ENCODE results near the gene GNA12. TPM values are rescaled to one million over a fixed set of nuclear protein-coding genes. Genes with fewer than 3 reads are reported as not detected.

GNA12 gene
- total RNA-seq, 1 donor, result 27.1 TPM

- H3K4me1 ChIP-seq (ENCODE audit: insufficient read depth, low read length), result peaks cover 28% of the 10 kb centered on the region
- H3K27me3 ChIP-seq (ENCODE audit: insufficient read depth, low read length), result no peaks in the 10 kb centered on the region
- H3K4me2 ChIP-seq (ENCODE audit: insufficient read depth, low read length), result no peak overlapping the region
- no peak for DNase-seq (ENCODE audit: insufficient read length, low spot score, missing footprints)
- no peaks in the 10 kb centered on the region for H3K9me3 ChIP-seq (ENCODE audit: low read depth, low read length)
- peaks cover 28% of the 10 kb centered on the region for H4K20me1 ChIP-seq (ENCODE audit: insufficient read depth, low read length)
- no peak overlapping the region for H3K4me3 ChIP-seq (ENCODE audit: insufficient read depth, low read length)
- no peaks in the 10 kb centered on the region for H3K36me3 ChIP-seq (ENCODE audit: insufficient read depth, low read length)
- peaks cover 92% of the 10 kb centered on the region for H3K79me2 ChIP-seq (ENCODE audit: insufficient read depth, low read length)
- no peak overlapping the region for H3K27ac ChIP-seq (ENCODE audit: low read depth, low read length)
- H2AFZ ChIP-seq (ENCODE audit: low read length), result no peak overlapping the region
- no peak for TF ChIP-seq CTCF (IDR thresholded peaks at IDR 0.05; ENCODE audit: extremely low read depth, low read depth, low read length)
These were observed 39.8 kb downstream of the GNA12 start for GRCh38 chr7:2804227-2804763.

- no peak overlapping the region for H3K4me2 ChIP-seq (ENCODE audit: insufficient read depth, low read length)
- H3K79me2 ChIP-seq (ENCODE audit: insufficient read depth, low read length), result peaks cover 92% of the 10 kb centered on the region
- H2AFZ ChIP-seq (ENCODE audit: low read length), result no peak overlapping the region
- no peaks in the 10 kb centered on the region for H3K9me3 ChIP-seq (ENCODE audit: low read depth, low read length)
- no peaks in the 10 kb centered on the region for H3K27me3 ChIP-seq (ENCODE audit: insufficient read depth, low read length)
- no peak overlapping the region for H3K27ac ChIP-seq (ENCODE audit: low read depth, low read length)
- peaks cover 24% of the 10 kb centered on the region for H4K20me1 ChIP-seq (ENCODE audit: insufficient read depth, low read length)
- no peak for TF ChIP-seq CTCF (IDR thresholded peaks at IDR 0.05; ENCODE audit: extremely low read depth, low read depth, low read length)
- peaks cover 28% of the 10 kb centered on the region for H3K4me1 ChIP-seq (ENCODE audit: insufficient read depth, low read length)
- H3K4me3 ChIP-seq (ENCODE audit: insufficient read depth, low read length), result no peak overlapping the region
- no peak for DNase-seq (ENCODE audit: insufficient read length, low spot score, missing footprints)
- H3K36me3 ChIP-seq (ENCODE audit: insufficient read depth, low read length), result no peaks in the 10 kb centered on the region
These were observed 40.4 kb downstream of the GNA12 start for GRCh38 chr7:2803755-2804154.

- TF ChIP-seq CTCF (IDR thresholded peaks at IDR 0.05; ENCODE audit: extremely low read depth, low read depth, low read length), result no peak
- Histone ChIP-seq H3K4me3 (ENCODE audit: insufficient read depth, low read length) (no peak overlapping the region), H2AFZ (ENCODE audit: low read length) (no peak overlapping the region), H3K79me2 (ENCODE audit: insufficient read depth, low read length) (peaks cover 92% of the 10 kb centered on the region), H3K27ac (ENCODE audit: low read depth, low read length) (peak overlapping the region; percentile 60), H3K36me3 (ENCODE audit: insufficient read depth, low read length) (no peaks in the 10 kb centered on the region), H3K9me3 (ENCODE audit: low read depth, low read length) (no peaks in the 10 kb centered on the region), H3K4me2 (ENCODE audit: insufficient read depth, low read length) (no peak overlapping the region), H3K4me1 (ENCODE audit: insufficient read depth, low read length) (peaks cover 28% of the 10 kb centered on the region), H4K20me1 (ENCODE audit: insufficient read depth, low read length) (peaks cover 23% of the 10 kb centered on the region), H3K27me3 (ENCODE audit: insufficient read depth, low read length) (no peaks in the 10 kb centered on the region)
- DNase-seq (ENCODE audit: insufficient read length, low spot score, missing footprints), result no peak
These were observed 40.8 kb downstream of the GNA12 start for GRCh38 chr7:2803342-2803692.

- peaks cover 28% of the 10 kb centered on the region for H3K4me1 ChIP-seq (ENCODE audit: insufficient read depth, low read length)
- H3K4me2 ChIP-seq (ENCODE audit: insufficient read depth, low read length), result peak overlapping the region; percentile 65
- H3K4me3 ChIP-seq (ENCODE audit: insufficient read depth, low read length), result peak overlapping the region; percentile 31
- peaks cover 92% of the 10 kb centered on the region for H3K79me2 ChIP-seq (ENCODE audit: insufficient read depth, low read length)
- H3K27ac ChIP-seq (ENCODE audit: low read depth, low read length), result peak overlapping the region; percentile 60
- DNase-seq (ENCODE audit: insufficient read length, low spot score, missing footprints), result peak; percentile 55
- no peak for TF ChIP-seq CTCF (IDR thresholded peaks at IDR 0.05; ENCODE audit: extremely low read depth, low read depth, low read length)
- no peak overlapping the region for H2AFZ ChIP-seq (ENCODE audit: low read length)
- H3K9me3 ChIP-seq (ENCODE audit: low read depth, low read length), result no peaks in the 10 kb centered on the region
- peaks cover 21% of the 10 kb centered on the region for H4K20me1 ChIP-seq (ENCODE audit: insufficient read depth, low read length)
- H3K36me3 ChIP-seq (ENCODE audit: insufficient read depth, low read length), result no peaks in the 10 kb centered on the region
- H3K27me3 ChIP-seq (ENCODE audit: insufficient read depth, low read length), result no peaks in the 10 kb centered on the region
These were observed 41.4 kb downstream of the GNA12 start for GRCh38 chr7:2802504-2803341.

All from osteoblast (primary cell).